GM12878 (cell line): ENCODE data around the gene OXT. TPM values are rescaled to one million over a fixed set of nuclear protein-coding genes. Genes with fewer than 3 reads are reported as not detected.
"Not testable (repeated sequence)": the region's sequence is repeated elsewhere in the genome, so short reads cannot be mapped to it uniquely, and the experiment has no call there.

ENCODE experiments used
- ATAC-seq: fragments of 200-7000 bp; cut with Tn5 transposase; 3 replicates; pipeline ENCODE4 v1.9.1; 2020; ENCODE audit warnings: mild to moderate bottlenecking, moderate library complexity
- BruUV-seq: library from RNA; stranded (reverse); fragments of 400-500 nt; replicated peaks from 2 replicates; lab custom pipeline; 2021; lab: Mats Ljungman, UMichigan
- CTCF ChIA-PET: fragments of 300-600 bp; sonication (Branson Sonifier 250); formaldehyde crosslinking; extraction: SDS; loops from one replicate; lab custom pipeline; 2021; ENCODE audit warnings: inconsistent platforms; lab: Yijun Ruan, JAX
- POLR2A ChIA-PET: fragments of 350-600 bp; formaldehyde crosslinking; extraction: SDS; loops from one replicate; lab custom pipeline; 2021; ENCODE audit warnings: inconsistent platforms; lab: Charles Lee
- RAD21 ChIA-PET: fragments of 300-600 bp; sonication (Branson Sonifier 250); formaldehyde crosslinking; loops from one replicate; lab custom pipeline; 2023; ENCODE audit warnings: antibody characterized with exemption; ENCODE audit not compliant: unreplicated experiment; lab: Charles Lee
- SMC1A ChIA-PET: fragments of 300-600 bp; sonication (Branson Sonifier 250); formaldehyde crosslinking; loops from one replicate; lab custom pipeline; 2023; ENCODE audit not compliant: unreplicated experiment, uncharacterized antibody; lab: Charles Lee
- DNase-seq: peaks from one replicate; pipeline ENCODE4 v3.0.0-alpha.2; 2011; ENCODE audit warnings: low read depth, low spot score
- FAIRE-seq: peaks from 3 replicates; lab custom pipeline; 2011; peaks lifted over from hg19 to GRCh38; lab: Jason Lieb, UNC
- H2AFZ ChIP-seq: 2 replicates; pipeline ENCODE4 v1.6.0; 2011; ENCODE audit warnings: low read depth, low read length, control low read depth; ENCODE audit not compliant: control insufficient read depth
- H3K27ac ChIP-seq: 2 replicates; pipeline ENCODE4 v1.5.1; 2011; ENCODE audit warnings: control low read depth; ENCODE audit not compliant: control insufficient read depth, insufficient read depth
- H3K27me3 ChIP-seq, 2 experiments: replicated peaks in 1 of 2; 2 replicates each; pipeline versions ENCODE4 v1.6.0 to v1.6.1; 2011; ENCODE audit warnings: low read length in 1 of 2; ENCODE audit not compliant: control insufficient read depth in 2 of 2, insufficient read depth in 2 of 2
- H3K36me3 ChIP-seq, 2 experiments: 2 replicates each; pipeline ENCODE4 v1.5.1; 2011; ENCODE audit warnings: low read length in 1 of 2; ENCODE audit not compliant: control insufficient read depth in 2 of 2, insufficient read depth in 2 of 2
- H3K4me1 ChIP-seq: 2 replicates; pipeline ENCODE4 v1.6.1; 2011; ENCODE audit warnings: mild to moderate bottlenecking, low read length, moderate library complexity, mixed read lengths; ENCODE audit not compliant: control insufficient read depth, insufficient read depth
- H3K4me2 ChIP-seq: 2 replicates; pipeline ENCODE4 v1.6.0; 2011; ENCODE audit warnings: control low read depth; ENCODE audit not compliant: control insufficient read depth, insufficient read depth
- H3K4me3 ChIP-seq: fragments of 200-600 bp; sonication (generic); 2 replicates; pipeline ENCODE4 v1.5.1; 2016
- H3K79me2 ChIP-seq: 2 replicates; pipeline ENCODE4 v1.6.0; 2011; ENCODE audit warnings: low read length; ENCODE audit not compliant: control insufficient read depth, insufficient read depth
- H3K9ac ChIP-seq: 2 replicates; pipeline ENCODE4 v1.8.0; 2011; ENCODE audit warnings: low read length, control low read depth, mixed read lengths; ENCODE audit not compliant: control insufficient read depth, insufficient read depth
- H3K9me3 ChIP-seq: replicated peaks from 3 replicates; pipeline ENCODE4 v1.5.1; 2011; ENCODE audit warnings: mild to moderate bottlenecking, low read length; ENCODE audit not compliant: control insufficient read depth, insufficient read depth
- H4K20me1 ChIP-seq: 2 replicates; pipeline ENCODE4 v1.6.0; 2011; ENCODE audit not compliant: control insufficient read depth, insufficient read depth
- HDAC6 ChIP-seq: fragments of 200-600 bp; sonication (generic); IDR thresholded peaks from one replicate; pipeline ENCODE4 v1.8.0; 2017; ENCODE audit warnings: antibody characterized with exemption; ENCODE audit not compliant: unreplicated experiment
- IKZF1 ChIP-seq: fragments of 450-650 bp; conservative IDR thresholded peaks from 2 replicates; pipeline ENCODE4 v1.6.1; 2017; ENCODE audit warnings: antibody characterized with exemption, mild to moderate bottlenecking
- MEF2A ChIP-seq: IDR thresholded peaks from 2 replicates; pipeline ENCODE4 v1.6.1; 2011; ENCODE audit warnings: low read depth, mild to moderate bottlenecking, low read length, moderate library complexity; ENCODE audit not compliant: insufficient read depth
- ZNF207 ChIP-seq: fragments of 450-650 bp; IDR thresholded peaks from 2 replicates; pipeline ENCODE4 v1.6.1; 2014; ENCODE audit warnings: antibody characterized with exemption, mild to moderate bottlenecking, borderline replicate concordance
- WGBS: methylation state at CpG from one replicate; pipeline ENCODE4 v1.1.6; 2016; ENCODE audit warnings: low lambda C conversion rate; ENCODE audit not compliant: insufficient replicate concordance, insufficient coverage; ENCODE audit errors: missing lambda C conversion rate; 5-methylcytosine and 5-hydroxymethylcytosine counted together
- in situ Hi-C: fragments of 300-500 bp; cut with MboI; formaldehyde crosslinking; loops from 9 replicates; pipeline ENCODE4 v1.14.3; 2018; ENCODE audit warnings: mixed read lengths
- intact Hi-C: fragments of 100-400 bp; cut with micrococcal nuclease; formaldehyde crosslinking; loops from one replicate; pipeline ENCODE4 v1.14.2; 2022; ENCODE audit not compliant: unreplicated experiment
- polyA plus RNA-seq, 11 experiments: library from polyadenylated mRNA; depleted of rRNA in 4 of 11; unstranded in 6 of 11; stranded (reverse) in 5 of 11; fragments of >200 nt; fragmentation: Nextera tagmentation in 4 of 11; fragmentation: Illumina TruSeq in 1 of 11; extraction: Ambion mirVana in 4 of 11; extraction: Trizol in 1 of 11; gene quantifications; 1 replicate in 1 of 11; 2 replicates in 10 of 11; pipeline versions ENCODE4 v1.2.1 to v1.2.3, GENCODE V29; 2011 to 2016; ENCODE audit warnings: inconsistent platforms in 2 of 11, missing spikeins in 2 of 11, low read depth in 1 of 11
- total RNA-seq, 4 experiments: library from RNA; depleted of rRNA in 3 of 4; stranded (reverse); fragments of >200 nt in 3 of 4; fragmentation: Illumina TruSeq in 1 of 4; extraction: Trizol in 1 of 4; gene quantifications; 2 replicates each; pipeline versions ENCODE4 v1.2.1 to v1.2.3, GENCODE V29; 2013 to 2021
- TF ChIP-seq, protein P1 (sequence below): IDR thresholded peaks from 2 replicates; pipeline ENCODE4 v1.6.1; 2011; ENCODE audit warnings: mild to moderate bottlenecking, low read depth, low read length, moderate library complexity; ENCODE audit not compliant: insufficient replicate concordance
- TF ChIP-seq, protein P2 (sequence below): fragments of 450-650 bp; IDR thresholded peaks from 2 replicates; pipeline ENCODE4 v1.6.1; 2017; ENCODE audit warnings: mild to moderate bottlenecking

OXT gene
- total and polyA plus RNA-seq, 10 of the 15 experiments (the other 5 are each of a cell fraction or from before 2014, with no cell fraction given), result not detected

DNA sequence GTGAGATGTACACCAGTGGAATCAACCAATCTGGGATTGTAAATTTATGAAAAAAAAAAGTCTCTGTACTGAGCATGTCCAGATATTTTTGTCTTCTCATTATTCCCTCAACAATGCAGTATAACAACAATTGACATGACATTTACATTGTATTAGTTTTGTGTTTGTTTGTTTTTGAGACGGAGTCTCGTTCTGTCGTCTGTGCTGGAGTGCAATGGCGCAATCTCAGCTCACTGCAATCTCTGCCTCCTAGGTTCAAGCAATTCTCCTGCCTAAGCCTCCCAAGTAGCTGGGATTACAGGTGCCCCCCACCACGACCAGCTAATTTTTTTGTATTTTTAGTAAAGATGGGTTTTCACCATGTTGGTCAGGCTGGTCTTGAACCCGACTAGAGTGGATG lies 3.9 kb downstream of the OXT start:
- 54% methylated on average over 6 of the region's 6 CpGs for WGBS
- H3K36me3 ChIP-seq, POLR2A ChIA-PET, FAIRE-seq, ATAC-seq, intact Hi-C loops, RAD21 ChIA-PET, CTCF ChIA-PET, BruUV-seq, in situ Hi-C loops, H4K20me1 ChIP-seq, H3K9ac ChIP-seq, SMC1A ChIA-PET, H3K9me3 ChIP-seq, H3K4me1 ChIP-seq, DNase-seq, H2AFZ ChIP-seq, H3K4me2 ChIP-seq, H3K4me3 ChIP-seq, H3K27ac ChIP-seq, H3K27me3 ChIP-seq, H3K79me2 ChIP-seq: not testable (repeated sequence)

DNA sequence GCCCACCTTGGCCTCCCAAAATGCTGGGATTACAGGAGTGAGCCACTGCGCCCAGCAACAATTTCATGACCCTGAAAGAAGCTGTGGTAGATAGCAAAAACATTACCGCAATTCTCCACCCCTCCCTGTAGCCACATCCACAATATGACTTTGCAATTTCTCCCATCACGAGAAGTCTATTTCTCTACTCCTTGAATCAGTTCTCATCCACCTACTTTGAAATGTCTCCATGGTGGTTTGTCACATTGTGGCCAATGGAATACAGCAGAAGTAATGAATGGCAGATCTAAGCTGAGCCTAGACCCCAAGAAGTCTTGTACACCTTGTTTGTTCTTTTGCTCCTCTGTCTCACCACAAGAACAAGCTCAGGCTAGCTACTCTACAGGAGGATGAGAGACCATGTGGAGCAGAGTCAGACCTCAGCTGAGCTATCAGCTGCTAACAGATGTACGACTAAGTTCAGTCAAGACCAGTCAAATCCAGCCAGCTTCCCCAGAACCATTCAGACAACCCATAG lies 6.3 kb downstream of the OXT start:
- no peaks in the 10 kb centered on the region for H3K4me1 ChIP-seq
- ChIA-PET RAD21 (no interaction called here), POLR2A (no interaction called here), CTCF (interaction anchor here (0.9 kb wide), 1 partner anchor 24 kb away, joined by 3 read pairs; no protein-coding TSS in a partner anchor), SMC1A (interaction anchor here (0.9 to 1.1 kb wide), 2 partner anchors 9 to 24 kb away, joined by 3 to 5 read pairs; no protein-coding TSS in a partner anchor)
- H3K4me3 ChIP-seq, result no peak overlapping the region
- H3K9ac ChIP-seq, result no peak overlapping the region
- in situ Hi-C loops, result no loop called here
- no peak overlapping the region for H2AFZ ChIP-seq
- WGBS, result 12% methylated on average over 4 of the region's 4 CpGs
- DNase-seq (no peak), FAIRE-seq (peak; percentile 38), ATAC-seq (no peak)
- no peaks in the 10 kb centered on the region for H3K36me3 ChIP-seq
- H3K4me2 ChIP-seq, result peak overlapping the region; percentile 17
- no TSS peak for BruUV-seq
- intact Hi-C loops, result no loop called here
- peaks cover 3 to 13% of the 10 kb centered on the region in 2 experiments; a peak in 3 of 4 replicates for H3K27me3 ChIP-seq
- TF ChIP-seq HDAC6, result no peak
- TF ChIP-seq MEF2A, result no peak
- TF ChIP-seq, protein P1, sequence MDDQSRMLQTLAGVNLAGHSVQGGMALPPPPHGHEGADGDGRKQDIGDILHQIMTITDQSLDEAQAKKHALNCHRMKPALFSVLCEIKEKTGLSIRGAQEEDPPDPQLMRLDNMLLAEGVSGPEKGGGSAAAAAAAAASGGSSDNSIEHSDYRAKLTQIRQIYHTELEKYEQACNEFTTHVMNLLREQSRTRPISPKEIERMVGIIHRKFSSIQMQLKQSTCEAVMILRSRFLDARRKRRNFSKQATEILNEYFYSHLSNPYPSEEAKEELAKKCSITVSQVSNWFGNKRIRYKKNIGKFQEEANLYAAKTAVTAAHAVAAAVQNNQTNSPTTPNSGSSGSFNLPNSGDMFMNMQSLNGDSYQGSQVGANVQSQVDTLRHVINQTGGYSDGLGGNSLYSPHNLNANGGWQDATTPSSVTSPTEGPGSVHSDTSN, result no peak
- TF ChIP-seq IKZF1, result no peak
- TF ChIP-seq, protein P2, sequence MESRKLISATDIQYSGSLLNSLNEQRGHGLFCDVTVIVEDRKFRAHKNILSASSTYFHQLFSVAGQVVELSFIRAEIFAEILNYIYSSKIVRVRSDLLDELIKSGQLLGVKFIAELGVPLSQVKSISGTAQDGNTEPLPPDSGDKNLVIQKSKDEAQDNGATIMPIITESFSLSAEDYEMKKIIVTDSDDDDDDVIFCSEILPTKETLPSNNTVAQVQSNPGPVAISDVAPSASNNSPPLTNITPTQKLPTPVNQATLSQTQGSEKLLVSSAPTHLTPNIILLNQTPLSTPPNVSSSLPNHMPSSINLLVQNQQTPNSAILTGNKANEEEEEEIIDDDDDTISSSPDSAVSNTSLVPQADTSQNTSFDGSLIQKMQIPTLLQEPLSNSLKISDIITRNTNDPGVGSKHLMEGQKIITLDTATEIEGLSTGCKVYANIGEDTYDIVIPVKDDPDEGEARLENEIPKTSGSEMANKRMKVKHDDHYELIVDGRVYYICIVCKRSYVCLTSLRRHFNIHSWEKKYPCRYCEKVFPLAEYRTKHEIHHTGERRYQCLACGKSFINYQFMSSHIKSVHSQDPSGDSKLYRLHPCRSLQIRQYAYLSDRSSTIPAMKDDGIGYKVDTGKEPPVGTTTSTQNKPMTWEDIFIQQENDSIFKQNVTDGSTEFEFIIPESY, result no peak
- TF ChIP-seq ZNF207, result no peak
- no peaks in the 10 kb centered on the region for H4K20me1 ChIP-seq
- H3K27ac ChIP-seq, result no peak overlapping the region
- no peaks in the 10 kb centered on the region; the same call in 2 of the 3 replicates for H3K9me3 ChIP-seq
- H3K79me2 ChIP-seq, result no peaks in the 10 kb centered on the region
